ENCODE measurements around the gene UVRAG.

Gene UVRAG

GRCh38 chr11:75814677-75815344, at the start of gene UVRAG:
Gene UVRAG (plus strand): TSS chr11:75815210. CDS start chr11:75815408, 198 bp downstream.
- DNase-seq (ENCODE audit: low read depth), result peak; percentile 99
- TF ChIP-seq CTCF (IDR thresholded peaks at IDR 0.05; ENCODE audit: low read depth, low read length, missing control alignments), result no peak
- in situ Hi-C loops (cut with HindIII; ENCODE audit: low sequenced_read_pairs), result no loop called here
- peak within 1 kb of the TSS; percentile 93 for H3K4me3 ChIP-seq (ENCODE audit: low read depth, low read length)

GRCh38 chr11:75766443-75767227, 48.4 kb upstream of the UVRAG start:
- DNase-seq (ENCODE audit: low read depth), result no peak
- in situ Hi-C loops (cut with HindIII; ENCODE audit: low sequenced_read_pairs), result no loop called here
- H3K4me3 ChIP-seq (ENCODE audit: low read depth, low read length), result no peak overlapping the region
- no peak for TF ChIP-seq CTCF (IDR thresholded peaks at IDR 0.05; ENCODE audit: low read depth, low read length, missing control alignments)

- DNase-seq (ENCODE audit: low read depth), result no peak
- in situ Hi-C loops (cut with HindIII; ENCODE audit: low sequenced_read_pairs), result no loop called here
- no peak overlapping the region for H3K4me3 ChIP-seq (ENCODE audit: low read depth, low read length)
- TF ChIP-seq CTCF (IDR thresholded peaks at IDR 0.05; ENCODE audit: low read depth, low read length, missing control alignments), result no peak
Observed at GRCh38 chr11:75767228-75767572, 47.8 kb upstream of the UVRAG start.

GRCh38 chr11:75767793-75768111, 47.3 kb upstream of the UVRAG start:
- in situ Hi-C loops (cut with HindIII; ENCODE audit: low sequenced_read_pairs), result no loop called here
- no peak overlapping the region for H3K4me3 ChIP-seq (ENCODE audit: low read depth, low read length)
- no peak for TF ChIP-seq CTCF (IDR thresholded peaks at IDR 0.05; ENCODE audit: low read depth, low read length, missing control alignments)

GRCh38 chr11:75768112-75768908, 46.7 kb upstream of the UVRAG start, which contains the start of gene DGAT2:
Gene DGAT2 (plus strand): TSS chr11:75768778. CDS start chr11:75768992, 214 bp downstream.
- no peak for TF ChIP-seq CTCF (IDR thresholded peaks at IDR 0.05; ENCODE audit: low read depth, low read length, missing control alignments)
- DNase-seq (ENCODE audit: low read depth), result no peak

More at GRCh38 chr11:75767793-75768111, 47.3 kb upstream of the UVRAG start:
- DNase-seq (ENCODE audit: low read depth), result no peak

More at GRCh38 chr11:75768112-75768908, 46.7 kb upstream of the UVRAG start, which contains the start of gene DGAT2:
- in situ Hi-C loops (cut with HindIII; ENCODE audit: low sequenced_read_pairs), result no loop called here
- peak within 1 kb of the TSS; percentile 38 for H3K4me3 ChIP-seq (ENCODE audit: low read depth, low read length)
